Fibroblast of the aortic adventitia (primary cell): ENCODE measurements around the gene TSPAN17. TPM values are rescaled to one million over a fixed set of nuclear protein-coding genes. Genes with fewer than 3 reads are reported as not detected.

ENCODE experiments used
- DNase-seq: peaks from one replicate; pipeline ENCODE4 v3.0.0-alpha.2; 2010; ENCODE audit warnings: low read depth
- H3K4me3 ChIP-seq: 2 replicates; pipeline ENCODE4 v1.5.1; 2011; ENCODE audit warnings: low read depth, mild to moderate bottlenecking, control low read depth, low read length, moderate library complexity
- total RNA-seq: library from RNA; depleted of rRNA; stranded (reverse); fragments of >200 nt; gene quantifications from 2 replicates; pipeline ENCODE4 v1.2.3, GENCODE V29; 2012; ENCODE audit warnings: low replicate concordance
- TF ChIP-seq, protein P1 (sequence below): IDR thresholded peaks from 2 replicates; pipeline ENCODE4 v1.5.1; 2011; ENCODE audit warnings: mild to moderate bottlenecking, low read length, control low read depth, inconsistent platforms; ENCODE audit not compliant: insufficient read depth

TSPAN17 gene
- total RNA-seq, 1 donor, result 29.0 TPM

DNA sequence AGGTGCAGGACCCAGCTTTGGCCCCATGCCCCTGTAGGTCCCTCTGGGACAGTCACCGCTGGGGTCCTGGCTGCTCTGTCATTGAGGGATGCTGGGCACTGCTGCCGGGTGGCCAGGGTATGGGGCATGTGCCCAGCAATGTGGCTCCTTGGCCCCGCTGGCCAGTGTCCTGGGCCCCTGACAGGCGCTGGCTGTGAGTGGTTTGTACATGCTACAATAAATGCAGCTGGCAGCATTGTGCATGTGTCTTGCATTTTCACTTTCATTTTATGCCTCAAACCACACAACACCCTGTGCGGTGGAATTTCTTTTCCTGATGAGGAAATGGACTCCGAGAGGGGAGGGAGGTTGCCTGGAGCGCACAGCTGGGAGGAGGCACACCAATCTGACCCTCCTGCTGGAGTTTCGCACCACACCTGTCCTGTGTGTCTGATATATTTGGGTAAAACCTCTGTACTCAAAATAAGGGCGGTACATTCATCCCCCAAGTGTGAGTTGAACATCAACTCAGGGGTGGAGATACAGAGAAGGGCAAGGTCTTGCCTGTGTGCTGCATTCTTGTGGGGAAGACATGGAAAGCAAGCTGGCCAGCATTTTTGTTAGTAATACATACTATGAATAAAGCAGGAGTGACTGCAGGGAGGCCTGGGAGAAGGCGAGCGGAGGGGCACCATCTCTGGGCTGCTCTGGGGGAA lies 11.7 kb downstream of the TSPAN17 start:
- H3K4me3 ChIP-seq, result no peak overlapping the region
- DNase-seq, result peak; percentile 57
- TF ChIP-seq, protein P1, sequence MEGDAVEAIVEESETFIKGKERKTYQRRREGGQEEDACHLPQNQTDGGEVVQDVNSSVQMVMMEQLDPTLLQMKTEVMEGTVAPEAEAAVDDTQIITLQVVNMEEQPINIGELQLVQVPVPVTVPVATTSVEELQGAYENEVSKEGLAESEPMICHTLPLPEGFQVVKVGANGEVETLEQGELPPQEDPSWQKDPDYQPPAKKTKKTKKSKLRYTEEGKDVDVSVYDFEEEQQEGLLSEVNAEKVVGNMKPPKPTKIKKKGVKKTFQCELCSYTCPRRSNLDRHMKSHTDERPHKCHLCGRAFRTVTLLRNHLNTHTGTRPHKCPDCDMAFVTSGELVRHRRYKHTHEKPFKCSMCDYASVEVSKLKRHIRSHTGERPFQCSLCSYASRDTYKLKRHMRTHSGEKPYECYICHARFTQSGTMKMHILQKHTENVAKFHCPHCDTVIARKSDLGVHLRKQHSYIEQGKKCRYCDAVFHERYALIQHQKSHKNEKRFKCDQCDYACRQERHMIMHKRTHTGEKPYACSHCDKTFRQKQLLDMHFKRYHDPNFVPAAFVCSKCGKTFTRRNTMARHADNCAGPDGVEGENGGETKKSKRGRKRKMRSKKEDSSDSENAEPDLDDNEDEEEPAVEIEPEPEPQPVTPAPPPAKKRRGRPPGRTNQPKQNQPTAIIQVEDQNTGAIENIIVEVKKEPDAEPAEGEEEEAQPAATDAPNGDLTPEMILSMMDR, result no peak

DNA sequence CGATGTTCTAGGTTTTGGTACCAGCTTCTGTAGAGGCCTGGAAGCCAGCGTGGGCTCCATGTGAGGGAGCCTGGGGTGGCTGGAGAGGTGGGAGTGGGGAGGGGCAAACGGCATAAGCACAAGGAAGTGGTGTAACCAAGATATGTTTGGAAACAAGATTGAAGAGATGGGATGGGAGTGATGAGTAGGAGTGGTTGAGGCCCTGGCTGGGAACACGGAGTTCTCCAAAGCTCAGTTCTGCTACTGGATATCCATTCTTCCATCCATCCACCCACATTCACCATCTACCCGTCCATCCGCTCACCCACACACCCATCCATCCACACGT lies 12.2 kb downstream of the TSPAN17 start:
- TF ChIP-seq, protein P1, result no peak
- no peak overlapping the region for H3K4me3 ChIP-seq
- DNase-seq, result no peak

DNA sequence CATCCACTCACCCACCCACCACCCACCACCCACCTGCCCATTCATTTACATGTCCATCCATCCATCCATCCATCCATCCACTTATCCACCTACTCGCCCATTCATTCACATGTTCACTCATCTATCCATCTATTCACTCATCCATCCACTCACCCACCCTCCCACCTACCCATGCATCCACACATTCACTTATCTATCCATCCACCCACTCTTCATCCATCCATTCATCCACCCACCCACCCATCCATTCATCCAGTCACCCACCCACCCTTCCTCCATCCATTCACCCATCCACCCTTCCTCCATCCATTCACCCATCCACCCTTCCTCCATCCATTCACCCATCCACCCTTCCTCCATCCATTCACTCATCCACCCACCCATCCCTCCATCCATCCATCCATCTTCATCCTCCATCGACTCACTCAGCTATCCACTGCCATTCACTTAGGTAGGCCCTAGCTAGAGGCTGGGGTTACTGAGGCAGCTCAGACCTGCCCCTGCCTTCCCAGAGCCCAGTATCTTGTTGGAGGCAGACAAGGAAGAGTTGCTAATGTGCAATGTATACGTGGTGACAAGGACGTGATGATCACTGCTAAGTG lies 12.7 kb downstream of the TSPAN17 start:
- H3K4me3 ChIP-seq, result no peak overlapping the region
- TF ChIP-seq, protein P1, result no peak
- no peak for DNase-seq

DNA sequence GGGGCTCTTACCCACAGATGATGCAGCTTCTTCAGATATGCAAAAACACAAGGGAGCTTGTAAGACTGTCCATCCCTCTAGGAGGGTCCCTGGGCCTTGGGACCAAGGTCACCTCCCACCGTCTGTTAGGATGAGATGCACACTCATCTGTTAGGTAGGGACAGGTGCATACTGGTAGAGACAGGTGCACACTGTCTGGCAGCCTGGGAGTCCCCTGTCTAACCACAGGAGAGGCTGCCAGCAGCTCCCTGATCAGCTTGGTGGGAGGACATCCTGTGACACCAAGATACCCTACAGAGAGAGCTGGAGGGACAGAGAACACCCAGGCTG lies 13.2 kb downstream of the TSPAN17 start:
- H3K4me3 ChIP-seq, result no peak overlapping the region
- TF ChIP-seq, protein P1, result no peak
- DNase-seq, result no peak

DNA sequence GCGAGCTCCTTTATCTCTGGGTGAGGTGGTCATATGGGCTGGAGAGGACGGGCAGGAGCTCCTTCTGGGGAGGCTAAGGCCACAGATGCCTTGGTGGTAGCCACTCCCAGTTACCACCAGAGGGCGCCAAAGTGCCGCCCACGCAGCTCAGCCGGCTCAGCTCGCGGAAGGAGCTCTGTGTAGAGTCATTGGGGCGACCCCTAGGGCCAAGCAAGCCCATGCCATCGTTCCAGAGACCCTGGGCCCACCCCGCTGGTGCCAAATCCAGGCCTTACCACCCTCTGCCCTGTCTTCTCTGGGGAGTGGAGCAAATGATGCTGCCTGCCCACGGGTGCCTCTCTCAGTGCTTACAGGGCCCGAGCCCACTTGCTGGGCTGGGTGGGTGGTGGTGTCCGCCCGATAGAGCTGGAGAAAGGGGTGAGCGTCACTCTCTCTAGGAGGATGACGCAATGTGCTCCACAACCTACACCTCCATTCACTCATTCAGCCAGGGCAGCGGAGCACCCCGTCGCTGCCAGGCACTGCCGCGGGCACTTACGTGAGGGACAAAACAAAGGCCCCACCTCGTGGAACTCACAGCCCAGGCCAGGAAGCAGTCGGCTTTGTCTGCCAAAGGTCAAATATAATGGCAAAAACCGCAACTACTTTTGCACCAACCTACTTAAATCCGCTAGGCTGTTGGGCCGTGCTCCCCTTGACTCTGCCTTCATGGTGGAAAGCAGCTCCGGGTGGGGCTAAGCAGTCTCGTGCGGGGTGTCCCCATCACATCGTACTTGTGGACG lies 13.8 kb downstream of the TSPAN17 start:
- H3K4me3 ChIP-seq, result no peak overlapping the region
- TF ChIP-seq, protein P1, result peak; percentile 97
- DNase-seq, result peak; percentile 72

DNA sequence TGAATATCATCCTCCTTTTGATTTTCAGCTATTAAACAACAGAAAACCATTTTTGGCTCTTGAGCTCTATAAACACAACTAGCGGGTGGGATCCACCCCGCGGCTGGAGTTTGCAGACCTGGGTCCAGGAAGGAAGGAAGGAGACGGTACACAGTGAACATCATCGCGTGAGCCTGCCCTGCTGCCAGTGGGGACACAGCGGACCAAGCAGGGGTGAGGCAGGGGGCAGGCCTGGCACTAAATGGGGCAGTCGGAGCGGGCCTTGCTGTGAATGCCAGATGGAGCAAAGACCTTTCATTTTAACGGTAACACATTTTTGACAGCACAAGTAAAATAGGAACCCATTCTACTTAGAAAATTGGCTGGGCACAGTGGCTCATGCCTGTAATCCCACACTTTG lies 14.4 kb downstream of the TSPAN17 start:
- DNase-seq, result no peak
- H3K4me3 ChIP-seq, result no peak overlapping the region
- TF ChIP-seq, protein P1, result no peak
